ENCODE measurements around the gene PLEKHG4B.

The PLEKHG4B gene

DNA sequence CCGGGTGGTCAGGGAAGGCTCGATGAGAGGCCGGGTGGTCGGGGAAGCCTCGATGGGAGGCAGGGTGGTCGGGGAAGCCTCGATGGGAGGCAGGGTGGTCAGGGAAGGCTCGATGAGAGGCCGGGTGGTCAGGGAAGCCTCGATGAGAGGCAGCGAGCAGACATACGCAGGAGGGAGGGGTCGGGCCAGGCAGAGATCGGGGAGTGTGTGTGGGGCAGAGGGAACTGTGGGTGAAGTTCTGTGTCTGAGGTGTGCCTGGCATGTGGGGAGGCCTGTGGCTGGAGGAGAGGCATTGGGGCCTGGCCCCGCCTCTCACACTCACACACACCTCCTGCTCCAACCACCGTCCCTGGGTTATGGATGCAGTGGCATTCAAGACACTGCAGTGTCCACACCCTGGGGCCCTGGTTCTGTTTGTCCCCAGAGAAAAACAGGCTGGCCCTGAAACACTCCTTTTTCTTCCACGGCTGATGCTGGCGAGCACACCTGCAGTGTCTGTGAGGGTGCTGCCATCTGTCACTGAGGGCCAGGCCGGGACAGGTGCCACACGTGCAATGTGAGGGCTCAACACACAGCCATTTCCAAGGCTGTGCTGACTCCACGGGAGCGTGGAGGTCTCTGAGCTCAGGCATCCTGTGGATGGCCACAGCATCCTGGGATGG is 6.5 kb upstream of the PLEKHG4B start:
- Histone ChIP-seq H3K79me2 (ENCODE audit: low read length) (no peaks in the 10 kb centered on the region), H3K27me3 (ENCODE audit: low read depth, low read length) (no peaks in the 10 kb centered on the region), H3K4me3 (ENCODE audit: low read length) (no peak overlapping the region), H3K4me2 (ENCODE audit: low read length) (no peak overlapping the region), H3K36me3 (replicated peaks; ENCODE audit: low read depth, low read length) (no peaks in the 10 kb centered on the region), H3K9me3 (ENCODE audit: insufficient read depth, low read length) (no peaks in the 10 kb centered on the region), H3K27ac (ENCODE audit: low read length) (no peak overlapping the region), H2AFZ (ENCODE audit: low read depth, low read length) (no peak overlapping the region), H3K4me1 (ENCODE audit: low read length) (peaks cover 6% of the 10 kb centered on the region; the same call in 1 of the 2 replicates), H4K20me1 (ENCODE audit: insufficient read depth, low read length) (no peaks in the 10 kb centered on the region), H3K9ac (ENCODE audit: low read length) (no peak overlapping the region)
- TF ChIP-seq, protein P1, sequence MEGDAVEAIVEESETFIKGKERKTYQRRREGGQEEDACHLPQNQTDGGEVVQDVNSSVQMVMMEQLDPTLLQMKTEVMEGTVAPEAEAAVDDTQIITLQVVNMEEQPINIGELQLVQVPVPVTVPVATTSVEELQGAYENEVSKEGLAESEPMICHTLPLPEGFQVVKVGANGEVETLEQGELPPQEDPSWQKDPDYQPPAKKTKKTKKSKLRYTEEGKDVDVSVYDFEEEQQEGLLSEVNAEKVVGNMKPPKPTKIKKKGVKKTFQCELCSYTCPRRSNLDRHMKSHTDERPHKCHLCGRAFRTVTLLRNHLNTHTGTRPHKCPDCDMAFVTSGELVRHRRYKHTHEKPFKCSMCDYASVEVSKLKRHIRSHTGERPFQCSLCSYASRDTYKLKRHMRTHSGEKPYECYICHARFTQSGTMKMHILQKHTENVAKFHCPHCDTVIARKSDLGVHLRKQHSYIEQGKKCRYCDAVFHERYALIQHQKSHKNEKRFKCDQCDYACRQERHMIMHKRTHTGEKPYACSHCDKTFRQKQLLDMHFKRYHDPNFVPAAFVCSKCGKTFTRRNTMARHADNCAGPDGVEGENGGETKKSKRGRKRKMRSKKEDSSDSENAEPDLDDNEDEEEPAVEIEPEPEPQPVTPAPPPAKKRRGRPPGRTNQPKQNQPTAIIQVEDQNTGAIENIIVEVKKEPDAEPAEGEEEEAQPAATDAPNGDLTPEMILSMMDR (IDR thresholded peaks at IDR 0.05; ENCODE audit: low read depth, low read length), result no peak
- no peak for TF ChIP-seq EZH2phosphoT487 (IDR thresholded peaks at IDR 0.05; ENCODE audit: low read depth)

DNA sequence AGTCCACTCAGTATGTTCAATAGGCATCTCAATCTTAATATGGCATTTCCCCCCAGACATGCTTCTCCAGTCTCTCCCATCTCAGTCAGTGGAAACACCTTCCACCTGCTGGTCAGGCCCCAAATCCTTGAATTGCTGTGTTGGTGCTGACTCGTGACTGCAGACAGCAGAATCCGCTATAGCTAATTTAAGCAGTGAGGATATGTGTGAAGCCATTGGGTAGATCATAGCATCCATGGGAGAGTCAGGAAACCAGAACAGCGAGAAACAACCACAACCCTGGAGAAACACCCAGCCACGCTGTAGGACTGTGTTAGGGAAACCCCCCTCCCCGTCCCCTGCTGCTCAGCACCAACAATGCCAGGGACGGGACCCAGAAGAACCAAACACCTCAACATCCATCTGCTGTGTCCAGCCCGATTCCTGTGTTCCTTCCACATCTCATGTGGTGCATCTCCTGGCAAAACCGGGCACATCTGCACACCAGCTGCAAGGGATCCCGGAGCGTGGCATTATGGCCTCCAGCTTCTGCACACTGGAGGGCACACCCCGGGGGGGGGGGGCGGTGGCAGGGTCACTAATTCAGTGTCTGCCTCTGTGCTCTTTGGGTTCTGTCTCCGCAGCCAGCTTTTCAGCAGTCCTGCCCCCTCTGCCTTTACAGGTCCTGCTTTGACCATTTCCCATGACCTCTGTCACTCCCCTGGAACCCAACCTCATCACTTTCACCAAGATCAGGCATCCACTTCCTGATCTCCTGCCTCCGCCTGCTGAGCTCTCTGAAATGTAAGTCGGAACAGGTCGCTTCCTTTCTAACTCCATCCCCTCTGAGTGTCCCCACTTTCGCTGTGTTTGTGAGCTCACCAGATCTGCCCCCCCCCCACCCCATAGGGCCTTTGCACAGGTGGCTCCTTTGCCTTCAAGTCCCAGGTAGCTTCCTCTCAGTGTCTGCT is 2.4 kb upstream of the PLEKHG4B start:
- H3K9me3 ChIP-seq (ENCODE audit: insufficient read depth, low read length), result no peaks in the 10 kb centered on the region
- H3K27me3 ChIP-seq (ENCODE audit: low read depth, low read length), result no peaks in the 10 kb centered on the region
- no peak overlapping the region for H3K4me2 ChIP-seq (ENCODE audit: low read length)
- no peak overlapping the region for H3K4me3 ChIP-seq (ENCODE audit: low read length)
- H3K36me3 ChIP-seq (replicated peaks; ENCODE audit: low read depth, low read length), result no peaks in the 10 kb centered on the region
- H2AFZ ChIP-seq (ENCODE audit: low read depth, low read length), result no peak overlapping the region
- H3K27ac ChIP-seq (ENCODE audit: low read length), result no peak overlapping the region
- peaks cover 6% of the 10 kb centered on the region; the same call in 1 of the 2 replicates for H3K4me1 ChIP-seq (ENCODE audit: low read length)
- no peaks in the 10 kb centered on the region for H3K79me2 ChIP-seq (ENCODE audit: low read length)
- H3K9ac ChIP-seq (ENCODE audit: low read length), result no peak overlapping the region
- no peaks in the 10 kb centered on the region for H4K20me1 ChIP-seq (ENCODE audit: insufficient read depth, low read length)
- no peak for TF ChIP-seq EZH2phosphoT487 (IDR thresholded peaks at IDR 0.05; ENCODE audit: low read depth)
- TF ChIP-seq, protein P1 (IDR thresholded peaks at IDR 0.05; ENCODE audit: low read depth, low read length), result no peak

DNA sequence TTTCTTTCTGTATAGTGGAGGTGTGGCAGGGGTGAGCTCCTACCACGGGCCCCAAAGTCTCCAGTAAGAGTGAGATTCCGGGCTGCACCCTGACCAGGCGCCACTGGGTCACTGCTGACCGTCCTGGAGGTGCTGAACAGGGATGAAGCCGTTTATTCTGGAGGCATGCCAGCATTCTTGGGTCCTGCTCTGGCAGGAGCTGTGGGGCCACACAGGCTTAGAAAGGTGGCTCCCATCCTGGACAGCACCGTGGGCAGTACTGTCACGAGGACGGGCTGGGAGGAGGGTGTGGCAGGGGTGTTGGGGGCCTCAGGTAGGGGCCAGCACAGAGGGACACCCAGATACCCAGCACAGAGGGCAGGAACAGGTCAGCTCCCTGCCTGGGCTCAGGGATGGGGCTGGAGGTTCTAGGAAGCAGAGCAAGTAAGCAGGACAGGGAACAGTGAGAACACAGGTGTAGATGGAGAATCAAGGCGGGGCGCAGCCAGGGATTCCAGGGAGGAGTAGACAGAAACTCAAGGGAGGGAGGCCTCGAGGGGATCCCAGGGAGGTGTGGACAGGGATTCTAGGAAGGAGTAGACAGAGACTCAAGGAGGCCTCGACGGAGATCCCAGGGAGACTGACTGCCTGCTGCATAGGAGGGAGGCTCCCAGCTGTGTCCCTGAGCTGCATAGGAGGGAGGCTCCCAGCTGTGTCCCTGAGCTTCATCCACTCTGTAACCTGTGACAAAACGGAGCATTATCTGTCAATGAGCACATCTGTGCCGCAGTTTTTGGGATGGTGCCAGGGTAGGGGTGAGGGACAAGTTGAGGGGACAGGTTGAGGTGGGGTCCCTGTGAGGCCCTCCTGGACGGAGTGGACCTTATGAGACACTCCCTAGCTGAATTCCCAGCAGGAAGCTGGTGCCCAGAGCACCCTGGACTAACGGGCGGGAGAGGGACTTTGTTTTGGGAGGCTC is 1.1 kb upstream of the PLEKHG4B start:
- Histone ChIP-seq H3K4me1 (ENCODE audit: low read length) (peaks cover 6% of the 10 kb centered on the region; the same call in 1 of the 2 replicates), H3K27ac (ENCODE audit: low read length) (no peak overlapping the region), H3K9ac (ENCODE audit: low read length) (no peak overlapping the region), H4K20me1 (ENCODE audit: insufficient read depth, low read length) (no peaks in the 10 kb centered on the region), H3K9me3 (ENCODE audit: insufficient read depth, low read length) (no peaks in the 10 kb centered on the region), H3K79me2 (ENCODE audit: low read length) (no peaks in the 10 kb centered on the region), H2AFZ (ENCODE audit: low read depth, low read length) (no peak overlapping the region), H3K27me3 (ENCODE audit: low read depth, low read length) (no peaks in the 10 kb centered on the region), H3K4me2 (ENCODE audit: low read length) (no peak overlapping the region), H3K4me3 (ENCODE audit: low read length) (no peak overlapping the region), H3K36me3 (replicated peaks; ENCODE audit: low read depth, low read length) (no peaks in the 10 kb centered on the region)
- TF ChIP-seq EZH2phosphoT487 (IDR thresholded peaks at IDR 0.05; ENCODE audit: low read depth), result no peak
- TF ChIP-seq, protein P1 (IDR thresholded peaks at IDR 0.05; ENCODE audit: low read depth, low read length), result no peak

Measured in OCI-LY3 (cell line).